ENCODE data around the gene OR11A1.
"Not testable (repeated sequence)": the region's sequence is repeated elsewhere in the genome, so short reads cannot be mapped to it uniquely, and the experiment has no call there.

OR11A1 gene

DNA sequence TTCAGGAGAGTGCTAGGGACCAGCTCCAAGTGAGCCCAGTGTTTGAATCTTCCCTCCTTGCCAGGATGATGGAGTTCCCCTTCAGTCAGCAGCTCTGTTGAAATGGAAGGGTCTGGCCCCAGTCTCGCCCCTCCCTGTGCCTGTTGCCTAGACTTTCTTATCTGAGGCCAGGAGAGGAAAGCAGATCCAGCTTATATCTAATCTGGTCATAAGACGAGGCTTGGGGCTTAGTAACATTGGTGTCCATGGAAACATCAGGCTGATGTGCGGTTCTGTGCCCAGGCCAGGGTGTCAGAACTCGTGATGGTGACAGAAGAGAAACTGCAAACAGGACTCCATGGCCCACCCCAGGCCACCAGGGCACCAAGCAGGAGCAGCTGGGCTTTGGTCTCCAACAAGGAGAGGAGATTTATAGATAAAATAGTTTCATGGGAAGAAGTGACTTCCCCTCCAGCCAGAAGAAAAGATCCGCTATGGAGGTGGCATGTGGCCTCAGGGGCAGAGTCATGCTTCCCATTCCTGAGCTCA, 21.1 kb upstream of the OR11A1 start:
- DNase-seq: no peak

DNA sequence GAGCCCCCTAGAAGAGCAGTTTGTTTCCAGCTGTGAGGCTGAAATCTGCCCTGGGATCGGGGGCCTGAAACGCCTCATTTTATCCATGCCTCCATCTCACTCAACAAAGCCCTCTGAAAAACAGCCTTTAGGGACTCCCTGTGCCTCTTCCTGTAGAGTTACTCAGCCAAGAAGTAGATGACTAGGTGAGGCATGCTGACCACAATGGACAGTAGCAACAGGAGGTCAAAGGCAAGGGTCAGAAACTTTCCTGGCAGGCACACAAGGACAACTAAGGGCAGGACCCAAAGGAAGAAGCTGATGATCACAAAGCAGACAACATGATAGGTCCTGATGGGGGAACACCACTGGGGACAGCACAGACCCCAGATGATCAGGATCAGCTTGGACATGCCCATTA, 18.1 kb upstream of the OR11A1 start:
- DNase-seq: no peak

DNA sequence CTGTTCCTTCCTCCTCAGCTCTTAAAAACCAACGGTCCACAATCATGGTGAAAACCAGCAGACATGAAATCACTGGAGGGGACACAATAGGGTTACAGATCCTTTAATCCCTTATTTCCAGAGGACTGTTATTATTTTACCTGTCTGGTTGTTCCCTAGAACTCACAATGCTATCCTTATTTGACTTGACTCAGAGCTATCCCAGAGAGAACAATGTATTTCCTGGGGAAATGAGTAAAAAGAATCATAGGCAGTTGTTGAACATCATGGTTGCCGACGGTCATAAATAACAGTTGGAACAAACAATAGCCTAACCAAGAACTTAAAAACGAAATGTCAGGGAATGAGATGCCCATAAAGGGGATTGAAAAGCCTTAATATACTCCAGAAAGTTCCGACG, 9.4 kb upstream of the OR11A1 start:
- no peak for DNase-seq

DNA sequence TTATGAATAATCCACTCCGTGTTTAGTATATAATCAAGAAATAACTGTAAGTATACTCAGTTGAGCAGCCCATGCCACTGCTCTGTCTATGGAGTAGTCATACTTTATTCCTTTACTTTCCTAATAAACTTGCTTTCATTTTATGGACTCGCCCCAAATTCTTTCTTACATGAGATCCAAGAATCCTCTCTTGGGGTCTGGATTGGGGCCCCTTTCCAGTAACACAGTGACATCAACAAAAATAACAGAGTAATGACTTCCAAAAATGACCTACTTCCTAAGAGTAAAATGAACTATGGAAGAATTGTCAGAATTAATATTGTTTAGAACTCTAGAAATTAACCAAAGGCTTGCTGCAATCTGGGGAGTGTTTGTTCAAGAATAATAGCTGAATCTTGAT, 8.9 kb upstream of the OR11A1 start:
- DNase-seq: no peak

DNA sequence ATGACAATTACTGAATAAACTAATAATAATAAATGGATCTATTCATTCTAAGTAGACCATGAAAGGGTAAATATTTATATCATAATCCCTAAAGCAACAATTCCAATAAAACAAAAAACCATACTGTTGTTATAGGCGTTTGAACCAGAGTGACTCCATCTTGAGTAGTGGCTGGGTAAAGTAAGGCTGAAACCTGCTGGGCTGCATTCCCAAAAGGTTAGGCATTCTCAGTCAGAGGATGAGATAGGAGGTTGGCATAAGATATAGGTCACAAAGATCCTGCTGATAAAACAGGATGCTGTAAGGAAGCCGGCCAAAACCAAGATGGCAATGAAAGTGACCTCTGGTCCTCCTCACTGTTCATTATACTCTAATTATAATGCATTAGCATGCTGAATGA, 8.4 kb upstream of the OR11A1 start:
- DNase-seq: no peak

DNA sequence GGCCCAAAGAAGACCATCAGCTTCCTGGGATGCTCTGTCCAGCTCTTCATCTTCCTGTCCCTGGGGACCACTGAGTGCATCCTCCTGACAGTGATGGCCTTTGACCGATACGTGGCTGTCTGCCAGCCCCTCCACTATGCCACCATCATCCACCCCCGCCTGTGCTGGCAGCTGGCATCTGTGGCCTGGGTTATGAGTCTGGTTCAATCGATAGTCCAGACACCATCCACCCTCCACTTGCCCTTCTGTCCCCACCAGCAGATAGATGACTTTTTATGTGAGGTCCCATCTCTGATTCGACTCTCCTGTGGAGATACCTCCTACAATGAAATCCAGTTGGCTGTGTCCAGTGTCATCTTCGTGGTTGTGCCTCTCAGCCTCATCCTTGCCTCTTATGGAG, 5.2 kb upstream of the OR11A1 start:
- DNase-seq: no peak

DNA sequence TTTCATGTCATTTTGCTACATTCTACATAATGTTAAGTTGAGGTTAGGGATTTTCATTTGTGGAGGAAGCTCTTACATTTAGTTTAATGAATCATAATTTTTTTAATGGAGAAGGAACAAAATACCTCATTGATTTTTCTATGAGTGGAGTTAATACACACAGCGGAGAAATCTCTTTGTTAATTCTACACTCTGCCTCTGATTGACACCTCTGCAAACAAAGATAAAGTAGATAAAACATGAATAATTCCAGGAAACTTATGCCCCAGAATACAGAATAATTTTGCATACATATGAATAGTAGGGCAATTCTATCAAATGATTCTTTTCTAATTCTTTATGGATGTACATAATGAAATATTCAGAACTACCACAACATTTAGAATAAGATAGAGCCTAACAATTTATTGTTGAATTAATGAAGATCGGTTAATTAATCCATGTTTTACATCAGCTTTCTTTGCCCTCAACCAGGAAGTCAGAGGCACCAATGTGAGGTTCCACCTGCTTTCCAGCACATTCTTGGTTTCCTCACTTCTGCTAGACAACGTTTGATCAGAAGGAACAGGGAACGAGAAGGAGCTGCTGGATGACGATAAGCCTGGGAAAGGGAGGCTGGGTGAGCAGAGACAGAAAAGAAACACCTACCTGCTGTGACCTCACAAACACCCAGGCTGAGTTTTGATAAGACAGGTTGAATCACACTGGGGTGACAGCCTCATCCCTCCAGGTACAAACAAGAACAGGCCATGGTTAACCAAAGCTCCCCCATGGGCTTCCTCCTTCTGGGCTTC, 4.3 kb upstream of the OR11A1 start:
- no peak for DNase-seq

DNA sequence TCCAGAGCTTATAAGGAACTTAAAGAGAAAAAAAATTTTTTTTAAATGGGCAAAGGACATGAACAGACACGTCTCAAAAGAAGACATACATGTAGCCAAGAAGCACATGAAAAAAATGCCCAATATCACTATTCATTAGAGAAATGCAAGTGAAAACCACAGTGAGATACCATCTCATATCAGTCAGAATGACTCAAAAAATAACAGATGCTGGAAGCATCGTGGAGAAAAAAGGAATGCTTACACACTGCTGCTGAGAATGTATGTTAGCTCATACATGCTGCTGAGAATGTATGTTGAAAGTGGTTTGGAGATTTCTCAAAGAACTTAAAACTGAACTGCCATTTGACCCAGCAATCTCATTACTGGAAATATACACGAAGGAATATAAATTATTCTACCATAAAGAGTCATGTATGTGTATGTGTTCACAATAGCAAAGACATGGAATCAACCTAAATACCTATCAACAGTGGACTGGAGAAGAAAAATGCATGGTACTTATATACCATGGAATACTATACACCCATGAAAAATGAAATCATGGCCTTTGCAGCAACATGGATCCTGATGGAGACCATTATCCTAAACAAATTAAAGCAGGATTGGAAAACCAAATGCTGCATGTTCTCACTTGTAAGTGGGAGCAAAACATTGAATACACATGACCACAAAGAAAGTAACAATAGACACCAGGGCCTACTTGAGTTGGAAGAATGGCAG, 5.2 kb downstream of the OR11A1 start:
- DNase-seq: no peak

DNA sequence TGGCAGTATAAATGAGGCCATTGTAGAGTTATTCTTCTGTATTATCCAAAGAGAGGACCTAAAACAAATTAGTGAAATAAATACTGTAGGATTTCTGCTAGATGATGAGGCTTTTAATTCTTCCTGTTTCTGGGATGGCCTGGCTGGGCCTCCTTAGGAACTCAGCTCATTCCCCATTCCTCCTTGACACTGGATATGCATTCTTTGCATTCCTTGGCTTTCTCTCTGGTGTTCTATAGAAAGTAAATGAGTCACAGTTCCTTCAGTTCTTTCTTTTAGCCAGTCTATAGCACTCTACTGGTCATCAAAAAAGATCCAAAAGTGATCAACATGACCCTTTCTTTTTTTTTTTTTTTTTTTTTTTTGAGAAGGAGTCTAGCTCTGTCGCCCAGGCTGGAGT, 9.2 kb downstream of the OR11A1 start:
- DNase-seq: no peak

DNA sequence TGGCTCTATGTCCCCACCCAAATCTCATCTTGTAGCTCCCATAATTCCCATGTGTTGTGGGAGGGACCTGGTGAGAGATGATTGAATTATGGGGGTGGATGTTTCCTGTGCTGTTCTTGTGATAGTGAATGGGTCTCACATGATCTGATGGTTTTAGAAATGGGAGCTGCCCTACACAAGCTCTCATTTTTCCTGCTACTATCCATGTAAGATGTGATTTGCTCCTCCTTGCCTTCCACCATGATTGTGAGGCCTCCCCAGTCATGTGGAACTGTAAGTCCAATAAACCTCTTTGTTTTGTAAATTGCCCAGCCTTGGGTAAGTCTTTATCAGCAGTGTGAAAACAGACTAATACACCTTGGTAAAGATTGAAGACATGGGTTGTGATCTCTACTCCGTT, 12.8 kb downstream of the OR11A1 start:
- not testable (repeated sequence) for DNase-seq

DNA sequence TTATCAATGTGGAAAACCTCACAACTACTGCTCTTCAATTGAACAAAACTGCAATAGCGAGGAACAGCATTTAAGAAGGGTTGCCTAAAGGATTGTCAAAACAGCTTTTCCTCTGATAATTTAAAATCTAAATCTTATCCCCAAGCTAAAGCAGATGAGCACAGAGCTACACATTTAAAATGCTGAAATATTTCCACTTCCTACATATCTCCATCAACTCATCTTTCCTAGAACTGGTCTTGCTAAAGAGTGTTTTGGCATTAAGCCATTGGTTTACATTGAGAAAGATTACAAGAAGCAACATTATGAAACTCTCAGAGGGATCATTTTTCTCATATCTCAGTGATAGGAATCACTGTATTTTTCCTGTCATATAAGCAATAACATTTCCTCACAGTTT, 14.2 kb downstream of the OR11A1 start:
- no peak for DNase-seq

DNA sequence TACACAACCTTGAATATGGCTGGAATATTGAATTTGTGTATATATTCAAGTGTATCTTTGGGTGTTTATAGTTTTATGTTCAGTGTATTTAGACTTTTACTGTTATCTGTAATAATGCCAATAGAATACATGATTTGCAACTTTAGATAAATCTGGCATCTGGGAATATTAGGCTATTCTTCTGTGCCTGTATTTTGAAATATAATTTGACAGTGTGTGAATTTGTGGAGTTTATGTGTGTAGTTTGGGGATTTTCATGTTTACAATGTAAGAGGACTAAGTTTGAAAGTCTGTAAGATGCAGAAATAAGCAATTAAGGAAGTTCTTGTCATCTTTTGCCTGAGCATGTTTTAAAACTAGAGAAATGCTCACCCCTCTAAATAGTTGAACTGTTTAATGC, 17.9 kb downstream of the OR11A1 start, which contains the start of gene OR10C1:
TSS of gene OR10C1 (plus strand) at position 301 of the 400 bp plus-strand sequence. CDS start 710 bp downstream, outside the sequence.
- no peak for DNase-seq

DNA sequence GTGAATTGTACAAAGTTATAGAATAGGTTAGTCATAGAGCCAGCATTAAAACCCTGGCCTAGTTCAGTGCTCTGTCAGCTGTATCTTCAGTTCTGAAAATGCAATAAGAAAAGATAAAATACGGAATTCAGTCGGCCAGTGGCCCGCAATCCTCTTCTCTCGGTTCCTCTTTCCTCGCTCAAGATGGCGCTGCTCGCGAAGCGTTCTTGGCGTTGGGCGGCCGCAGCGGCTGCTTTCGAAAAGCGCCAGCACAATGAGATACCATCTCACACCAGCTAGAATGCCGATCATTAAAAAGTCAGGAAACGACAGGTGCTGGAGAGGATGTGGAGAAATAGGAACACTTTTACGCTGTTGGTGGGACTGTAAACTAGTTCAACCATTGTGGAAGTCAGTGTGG, 20.1 kb downstream of the OR11A1 start:
- not testable (repeated sequence) for DNase-seq

DNA sequence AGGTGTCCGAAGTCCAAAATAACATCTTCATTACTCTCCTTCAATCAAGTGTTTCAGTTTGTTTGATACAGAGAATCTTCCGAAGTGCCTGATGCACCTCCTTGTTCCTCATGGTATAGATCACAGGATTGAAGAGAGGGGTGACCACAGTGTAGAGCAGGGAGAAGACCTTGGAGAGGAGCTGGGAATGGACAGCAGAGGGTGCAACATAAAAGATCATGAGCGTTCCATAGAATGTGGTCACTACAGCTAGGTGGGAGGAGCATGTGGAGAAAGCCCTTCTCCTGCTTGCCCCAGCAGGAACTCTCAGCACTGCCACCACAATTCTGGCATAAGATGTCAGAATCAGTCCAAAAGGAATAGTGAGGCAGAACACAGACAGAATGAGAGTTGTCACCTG, 30.2 kb downstream of the OR11A1 start:
- no peak for DNase-seq

DNA sequence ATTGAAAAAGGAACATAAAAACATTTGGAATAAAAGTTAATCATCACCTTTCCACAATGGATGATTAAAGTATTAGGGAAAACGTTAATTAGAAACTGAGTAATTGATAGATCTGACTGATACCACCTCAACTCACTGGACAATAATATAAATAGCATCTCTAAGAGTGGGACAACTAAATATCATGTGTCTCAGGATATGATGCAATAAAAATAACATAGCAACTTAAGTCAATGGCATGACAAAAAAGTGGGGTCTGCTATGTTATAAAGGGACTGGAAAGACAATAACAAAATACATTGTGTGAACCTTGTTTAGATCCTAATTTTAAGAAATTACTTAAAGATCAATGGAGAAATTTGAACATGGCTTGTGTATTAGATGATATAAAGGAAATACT, 31.8 kb downstream of the OR11A1 start:
- DNase-seq: no peak

DNA sequence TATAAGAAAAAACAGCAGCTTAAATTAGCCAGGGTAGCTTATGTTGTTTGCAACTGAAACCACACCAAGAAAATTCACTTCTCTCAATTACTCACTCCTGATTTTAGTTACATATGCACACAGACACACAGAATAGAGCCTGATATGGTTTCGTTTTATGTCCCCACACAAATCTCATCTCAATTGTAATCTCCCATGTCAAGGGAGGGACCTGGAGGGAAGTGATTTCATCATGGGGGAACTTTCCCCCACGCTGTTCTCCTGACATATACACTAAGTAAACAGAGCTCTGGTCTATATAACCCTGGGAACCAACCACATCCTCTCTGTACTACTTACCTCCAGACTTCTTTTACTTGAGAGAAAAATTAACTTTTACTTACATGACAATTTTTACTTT, 32.3 kb downstream of the OR11A1 start:
- DNase-seq: no peak

DNA sequence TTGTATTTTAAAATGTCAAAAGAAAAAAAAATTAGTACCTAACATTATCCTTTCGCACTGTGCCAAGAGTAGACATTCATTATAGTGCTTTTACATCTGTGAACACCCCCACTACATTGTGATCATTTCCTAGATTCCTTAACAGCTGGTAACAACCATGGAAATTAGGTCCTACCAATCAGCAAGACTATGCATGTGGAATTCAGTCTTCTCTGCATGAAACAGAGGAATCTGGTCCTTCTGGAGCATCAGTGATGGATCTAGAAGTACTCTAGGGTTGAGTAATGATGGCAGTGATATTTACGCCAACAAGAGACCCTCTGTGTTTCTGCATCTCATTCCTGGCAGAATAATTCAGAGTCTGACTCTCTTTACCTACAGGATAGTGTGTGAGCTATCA, 32.7 kb downstream of the OR11A1 start:
- DNase-seq: no peak

DNA sequence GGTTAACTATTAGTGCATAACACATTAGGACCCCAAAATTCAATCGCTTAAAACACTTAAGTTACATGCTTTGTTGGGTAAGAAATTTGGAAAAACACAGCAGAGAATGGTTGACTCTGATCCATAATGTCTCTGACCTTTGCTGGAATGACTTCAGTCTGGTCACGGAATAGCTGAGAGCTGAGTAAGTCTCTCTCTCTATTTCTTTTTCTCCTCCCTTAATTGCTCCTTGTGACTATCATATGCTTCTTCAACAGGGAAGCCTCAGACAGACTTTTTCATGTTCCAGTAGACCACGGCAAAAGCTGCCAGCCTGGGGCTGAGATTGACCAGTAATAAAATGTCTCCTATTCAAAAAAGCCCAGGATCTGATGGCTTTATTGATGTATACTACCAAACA, 37.4 kb downstream of the OR11A1 start:
- DNase-seq: no peak

DNA sequence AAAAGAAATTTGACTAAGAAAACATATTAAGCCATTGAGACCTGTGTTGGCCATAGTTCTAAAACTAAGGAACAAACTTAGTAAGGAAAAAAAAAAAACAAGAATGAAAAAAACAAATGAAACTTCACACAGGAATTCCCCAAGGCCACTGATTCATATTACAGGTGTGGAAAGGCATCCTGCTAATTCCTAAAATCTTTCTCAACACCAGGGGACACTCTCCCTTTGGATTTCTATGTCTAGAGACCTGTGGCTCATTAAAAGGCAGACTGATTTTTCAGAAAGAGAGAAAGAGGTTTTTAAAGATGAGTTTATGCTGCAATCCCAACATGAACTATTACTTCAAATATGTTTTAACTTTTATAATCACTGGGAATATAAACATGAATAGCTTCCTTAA, 42.3 kb downstream of the OR11A1 start, which contains the start of gene OR12D1:
TSS of gene OR12D1 (plus strand) at position 341 of the 400 bp plus-strand sequence.
- DNase-seq: no peak

DNA sequence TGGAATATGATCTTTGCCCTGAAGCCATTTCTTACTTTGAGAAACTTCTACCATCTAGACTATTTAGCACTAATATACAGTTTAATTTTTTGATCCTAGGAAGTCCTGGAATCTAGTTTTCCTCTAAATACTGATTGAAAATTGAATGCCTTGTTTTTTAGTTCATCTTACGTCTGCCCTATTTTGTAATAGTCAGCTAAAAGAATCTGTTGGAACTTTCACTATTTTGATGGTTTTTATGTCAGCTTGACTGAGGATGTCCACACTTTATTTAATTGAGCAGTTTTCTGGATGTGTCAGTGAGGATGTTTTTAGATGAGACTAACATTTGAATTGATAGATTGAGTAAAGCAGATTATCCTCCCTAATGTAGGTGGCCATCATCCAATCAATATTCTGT, 53.1 kb downstream of the OR11A1 start:
- DNase-seq: no peak

DNA sequence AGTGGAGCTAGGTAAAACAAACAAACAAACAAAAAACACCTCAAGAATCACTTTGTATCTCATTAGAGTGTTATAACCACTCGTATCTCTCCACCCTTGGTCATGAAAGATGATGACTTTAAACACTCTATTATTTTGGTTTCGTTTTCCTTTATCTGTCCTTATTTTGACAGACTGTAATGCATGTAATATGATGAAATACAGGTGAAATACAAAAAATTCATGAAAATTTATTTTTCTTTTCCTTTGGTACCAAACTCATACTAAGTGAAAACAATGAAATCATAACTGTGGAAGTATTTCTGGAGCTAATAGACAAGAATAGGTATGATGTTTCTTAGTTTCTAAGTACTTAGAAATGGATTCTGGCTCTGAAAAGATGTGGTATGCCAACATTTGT, 57.3 kb downstream of the OR11A1 start:
- no peak for DNase-seq

DNA sequence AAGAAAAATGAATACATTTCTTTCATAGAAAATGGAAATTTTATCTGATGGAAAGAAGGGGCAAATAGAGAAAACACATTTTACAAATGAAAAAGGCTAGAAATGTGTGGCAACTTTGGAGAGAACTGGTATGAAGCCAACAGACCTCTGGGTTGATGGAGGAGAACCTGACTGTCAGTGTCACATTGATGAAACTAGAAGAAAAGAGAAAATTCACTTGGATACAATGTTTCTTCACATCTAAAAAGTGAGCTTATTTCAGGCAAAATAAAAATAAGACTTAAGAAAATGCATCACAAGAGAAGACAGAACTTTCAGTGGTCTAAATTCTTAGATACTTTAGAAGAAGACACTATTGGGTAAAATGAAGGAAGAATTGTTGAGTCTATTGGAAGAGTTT, 61.5 kb downstream of the OR11A1 start, which contains the start of gene OR12D2:
TSS of gene OR12D2 (plus strand) at position 301 of the 400 bp plus-strand sequence. CDS start 1,069 bp downstream, outside the sequence.
- no peak for DNase-seq

DNA sequence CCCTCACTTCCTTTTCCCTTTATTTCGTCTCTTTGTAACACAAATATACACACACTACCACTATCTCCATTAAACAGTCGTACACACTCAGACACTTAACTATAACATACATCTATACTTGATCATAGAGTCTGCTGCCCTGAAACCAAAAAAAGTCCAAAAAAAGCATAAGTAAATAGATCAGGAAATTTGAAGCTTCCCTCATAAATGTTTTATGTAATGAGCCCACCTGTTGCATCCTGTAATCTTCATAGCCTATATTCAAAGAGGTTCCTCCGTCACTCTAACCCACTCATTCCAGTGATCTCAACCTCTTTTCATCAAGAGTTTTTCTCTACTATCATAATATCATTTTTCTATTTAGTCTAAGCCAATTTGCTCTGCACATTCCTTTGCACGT, 68.3 kb downstream of the OR11A1 start:
- DNase-seq: no peak

DNA sequence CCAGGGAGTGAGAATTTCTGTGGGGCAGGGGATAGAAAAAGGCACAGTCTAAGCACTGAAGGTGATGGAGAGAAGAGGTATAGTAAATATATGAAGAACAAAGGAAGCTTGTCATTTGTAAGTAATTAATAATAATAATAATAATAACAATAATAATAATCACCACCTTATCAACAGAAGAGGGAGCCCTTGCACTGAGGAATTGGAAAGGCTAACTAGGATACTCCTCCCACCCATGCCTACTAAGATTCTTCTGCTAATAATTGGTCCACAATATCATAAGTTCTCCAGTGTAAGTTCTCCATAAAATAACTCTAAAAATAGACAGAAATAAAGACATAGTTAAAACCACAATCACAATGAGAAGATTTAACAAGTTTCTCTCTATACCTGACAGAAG, 80.9 kb downstream of the OR11A1 start:
- DNase-seq: no peak
